Mesothelial cell of epicardium (in vitro differentiated cells): ENCODE measurements around the gene IRF2. TPM values are rescaled to one million over a fixed set of nuclear protein-coding genes. Genes with fewer than 3 reads are reported as not detected.

Experiments
- DNase-seq, 2 experiments: peaks; one replicate each; pipeline ENCODE4 v3.0.0; 2021; ENCODE audit warnings: low spot score in 2 of 2; ENCODE audit not compliant: unreplicated experiment in 2 of 2
- H3K27ac Mint-ChIP-seq: 2 replicates; pipeline ENCODE4 v1.8.0; 2021; ENCODE audit warnings: mixed read lengths
- H3K27me3 Mint-ChIP-seq: 2 replicates; pipeline ENCODE4 v1.8.0; 2021; ENCODE audit warnings: low read depth, mixed read lengths
- H3K36me3 Mint-ChIP-seq: 2 replicates; pipeline ENCODE4 v1.8.0; 2021; ENCODE audit warnings: mixed read lengths
- H3K4me1 Mint-ChIP-seq: 2 replicates; pipeline ENCODE4 v1.8.0; 2021; ENCODE audit warnings: mixed read lengths
- H3K4me3 Mint-ChIP-seq: 2 replicates; pipeline ENCODE4 v1.8.0; 2021; ENCODE audit warnings: mild to moderate bottlenecking, moderate library complexity, mixed read lengths
- H3K9me3 Mint-ChIP-seq: 2 replicates; pipeline ENCODE4 v1.8.0; 2021; ENCODE audit warnings: mixed read lengths
- CTCF ChIP-seq: fragments of 200-600 bp; sonication (generic); IDR thresholded peaks from one replicate; pipeline ENCODE4 v1.5.0; 2021; ENCODE audit warnings: antibody characterized with exemption; ENCODE audit not compliant: unreplicated experiment
- total RNA-seq: library from RNA; stranded (reverse); gene quantifications from 3 replicates; pipeline ENCODE4 v1.2.1, GENCODE V29; 2021

IRF2 gene
- total RNA-seq, 1 donor from 2014 or later, result 15.8 TPM

DNA sequence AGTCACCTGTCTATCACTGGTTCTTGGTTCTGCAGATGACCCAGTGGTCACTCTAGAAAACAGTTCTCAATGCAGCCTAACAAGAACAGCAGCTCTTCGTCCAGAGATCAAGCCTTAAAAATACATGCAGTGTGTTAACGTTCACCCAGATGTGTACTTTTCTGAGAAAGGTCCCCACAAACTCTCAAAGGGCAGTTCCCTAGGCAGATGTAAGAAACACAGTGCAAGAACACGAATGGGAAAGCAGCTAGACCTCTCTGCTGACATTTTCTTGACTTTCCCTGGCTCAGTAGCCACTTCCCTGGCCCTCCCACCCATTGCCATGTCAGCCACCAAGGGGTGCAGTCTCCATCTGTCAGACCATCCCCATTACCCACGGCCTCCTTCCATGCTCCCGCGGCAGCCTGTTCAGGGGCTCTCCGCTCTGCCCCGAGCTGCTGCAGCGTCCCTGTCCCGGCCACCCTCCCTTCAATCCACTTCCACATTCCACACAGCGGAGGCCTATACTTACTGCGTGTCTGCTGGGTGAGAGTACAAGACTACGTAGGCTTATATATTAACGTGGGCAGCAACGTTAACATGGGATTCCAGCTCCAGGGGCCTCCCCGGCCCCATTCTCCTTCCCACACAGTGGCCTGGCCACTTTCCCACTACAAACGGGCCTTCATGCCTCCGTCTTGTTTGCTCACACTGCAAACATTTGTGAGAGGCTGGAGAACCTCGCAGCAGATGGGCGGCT, 34.3 kb downstream of the IRF2 start:
- H3K4me1 Mint-ChIP-seq, result peaks cover 17% of the 10 kb centered on the region

GRCh38 chr4:184439386-184439785, 35.0 kb downstream of the IRF2 start:
- H3K27ac Mint-ChIP-seq, result no peak overlapping the region
- H3K4me3 Mint-ChIP-seq, result no peak overlapping the region
- TF ChIP-seq CTCF, result no peak
- no peaks in the 10 kb centered on the region for H3K9me3 Mint-ChIP-seq
- no peaks in the 10 kb centered on the region for H3K36me3 Mint-ChIP-seq
- DNase-seq, result no peak
- H3K4me1 Mint-ChIP-seq, result peaks cover 17% of the 10 kb centered on the region
- H3K27me3 Mint-ChIP-seq, result no peaks in the 10 kb centered on the region

More for the DNA sequence above, 34.3 kb downstream of the IRF2 start:
- no peaks in the 10 kb centered on the region for H3K36me3 Mint-ChIP-seq
- peak overlapping the region; percentile 21 for H3K27ac Mint-ChIP-seq
- no peak for TF ChIP-seq CTCF
- H3K4me3 Mint-ChIP-seq, result no peak overlapping the region
- no peak for DNase-seq
- H3K27me3 Mint-ChIP-seq, result no peaks in the 10 kb centered on the region
- H3K9me3 Mint-ChIP-seq, result no peaks in the 10 kb centered on the region

DNA sequence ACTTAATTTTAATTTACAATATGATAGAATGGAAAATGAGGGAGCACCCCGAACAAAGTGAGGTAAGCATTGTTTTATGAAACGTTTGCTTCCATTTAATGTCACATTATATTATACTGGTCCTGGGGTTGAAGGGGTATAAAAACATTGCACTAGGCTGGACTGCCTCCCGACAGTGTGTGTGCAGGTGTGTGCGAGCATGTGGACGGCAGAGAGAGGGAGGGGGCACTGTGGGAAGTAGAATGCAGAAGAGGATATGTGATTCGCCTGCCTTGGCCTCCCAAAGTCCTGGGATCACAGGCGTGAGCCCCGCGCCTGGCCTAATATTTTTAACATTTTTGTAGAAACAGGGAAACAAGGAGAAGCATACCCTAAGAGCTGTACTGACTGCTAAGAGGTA, 36.0 kb downstream of the IRF2 start:
- no peaks in the 10 kb centered on the region for H3K27me3 Mint-ChIP-seq
- TF ChIP-seq CTCF, result no peak
- H3K4me3 Mint-ChIP-seq, result no peak overlapping the region
- no peaks in the 10 kb centered on the region for H3K9me3 Mint-ChIP-seq
- H3K4me1 Mint-ChIP-seq, result peaks cover 17% of the 10 kb centered on the region
- H3K27ac Mint-ChIP-seq, result no peak overlapping the region
- no peaks in the 10 kb centered on the region for H3K36me3 Mint-ChIP-seq
- DNase-seq, result no peak

DNA sequence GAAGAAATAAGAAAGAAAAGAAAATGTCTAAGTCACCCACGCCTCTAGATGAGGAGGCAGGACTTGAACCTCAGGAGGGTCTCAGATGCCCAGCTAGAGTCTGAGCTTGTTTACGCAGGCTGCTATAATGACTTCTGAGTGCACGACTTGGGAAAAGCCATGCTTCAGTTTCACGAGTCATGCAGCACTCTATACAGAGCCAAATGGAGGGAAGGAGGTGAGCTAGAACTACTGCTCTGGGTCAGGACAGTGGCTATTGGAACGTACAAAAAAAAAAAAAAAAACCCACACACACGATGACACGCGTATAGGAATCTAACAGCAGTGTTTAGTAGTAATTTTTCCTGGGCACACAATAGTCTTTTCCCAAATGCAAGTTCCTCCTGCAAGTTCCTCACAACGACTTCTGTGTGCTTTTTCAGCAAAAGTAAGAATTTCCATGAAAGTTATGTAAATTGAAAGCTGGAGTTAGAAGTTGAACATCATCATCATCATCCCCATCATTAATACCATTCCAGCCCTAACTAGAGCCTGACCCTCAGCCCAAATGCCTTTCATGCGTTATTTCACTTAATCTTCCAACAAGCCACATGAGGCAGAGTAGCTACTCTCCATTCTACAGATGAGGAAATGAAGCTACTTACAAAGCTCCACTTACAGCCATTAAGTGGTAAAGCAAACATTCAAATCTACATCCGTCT, 36.6 kb downstream of the IRF2 start:
- peaks cover 17% of the 10 kb centered on the region for H3K4me1 Mint-ChIP-seq
- no peak for DNase-seq
- TF ChIP-seq CTCF, result no peak
- no peak overlapping the region for H3K4me3 Mint-ChIP-seq
- H3K9me3 Mint-ChIP-seq, result no peaks in the 10 kb centered on the region
- no peaks in the 10 kb centered on the region for H3K27me3 Mint-ChIP-seq
- no peaks in the 10 kb centered on the region for H3K36me3 Mint-ChIP-seq
- no peak overlapping the region for H3K27ac Mint-ChIP-seq

- no peak for TF ChIP-seq CTCF
- peaks cover 4% of the 10 kb centered on the region for H3K36me3 Mint-ChIP-seq
- peaks cover 12% of the 10 kb centered on the region for H3K4me1 Mint-ChIP-seq
- no peak overlapping the region for H3K27ac Mint-ChIP-seq
- no peaks in the 10 kb centered on the region for H3K27me3 Mint-ChIP-seq
- H3K4me3 Mint-ChIP-seq, result no peak overlapping the region
- DNase-seq, result no peak
- no peaks in the 10 kb centered on the region for H3K9me3 Mint-ChIP-seq
These were observed 39.8 kb downstream of the IRF2 start for GRCh38 chr4:184434501-184435066.
